IMR-90 (cell line): Measurements from ENCODE around the gene CERKL. TPM values are rescaled to one million over a fixed set of nuclear protein-coding genes. Genes with fewer than 3 reads are reported as not detected.

ENCODE experiments used
- ATAC-seq: fragments of 200-7000 bp; cut with Tn5 transposase; 2 replicates; pipeline ENCODE4 v1.9.1; 2020; ENCODE audit warnings: low read depth, mild to moderate bottlenecking, moderate library complexity
- BruUV-seq: library from RNA; stranded (reverse); fragments of 400-500 nt; replicated peaks from 2 replicates; lab custom pipeline; 2021; lab: Mats Ljungman, UMichigan
- CTCF ChIA-PET: fragments of 300-600 bp; formaldehyde crosslinking; extraction: SDS; loops from one replicate; lab custom pipeline; 2021; ENCODE audit warnings: antibody characterized with exemption; lab: Yijun Ruan, JAX
- POLR2A ChIA-PET: fragments of 300-600 bp; sonication (Branson Sonifier 250); formaldehyde crosslinking; loops from one replicate; lab custom pipeline; 2022; ENCODE audit warnings: antibody characterized with exemption; ENCODE audit not compliant: unreplicated experiment; lab: Charles Lee
- DNase-seq: peaks from one replicate; pipeline ENCODE4 v3.0.0; 2013
- H2AFZ ChIP-seq: replicated peaks from 2 replicates; pipeline ENCODE3; 2013; ENCODE audit warnings: low read length, mild to moderate bottlenecking; ENCODE audit not compliant: poor library complexity
- H2AK5ac ChIP-seq: 2 replicates; pipeline ENCODE4 v1.6.1; 2013; ENCODE audit warnings: low read depth, low read length, inconsistent platforms
- H2AK9ac ChIP-seq: replicated peaks from 2 replicates; pipeline ENCODE3; 2013; ENCODE audit warnings: mild to moderate bottlenecking, low read depth, low read length, moderate library complexity; ENCODE audit not compliant: poor library complexity
- H2BK120ac ChIP-seq: 2 replicates; pipeline ENCODE4 v1.6.1; 2013; ENCODE audit warnings: low read depth, low read length, inconsistent platforms
- H2BK15ac ChIP-seq: 3 replicates; pipeline ENCODE4 v1.6.1; 2013; ENCODE audit warnings: low read depth, low read length, inconsistent platforms
- H2BK20ac ChIP-seq: 2 replicates; pipeline ENCODE4 v1.6.1; 2013; ENCODE audit warnings: low read depth, mild to moderate bottlenecking, inconsistent platforms, low read length, moderate library complexity
- H2BK5ac ChIP-seq: 2 replicates; pipeline ENCODE4 v1.6.1; 2013; ENCODE audit warnings: mild to moderate bottlenecking, low read depth, low read length, inconsistent platforms; ENCODE audit not compliant: poor library complexity, severe bottlenecking
- H3K14ac ChIP-seq: replicated peaks from 2 replicates; pipeline ENCODE4 v1.6.1; 2013; ENCODE audit warnings: low read depth, low read length, inconsistent platforms
- H3K18ac ChIP-seq: 2 replicates; pipeline ENCODE4 v1.6.1; 2013; ENCODE audit warnings: low read depth, low read length, control low read depth
- H3K23ac ChIP-seq: 2 replicates; pipeline ENCODE4 v1.6.1; 2013; ENCODE audit warnings: low read depth, low read length, inconsistent platforms
- H3K27ac ChIP-seq: 2 replicates; pipeline ENCODE4 v1.5.1; 2013; ENCODE audit warnings: mild to moderate bottlenecking, control low read depth, low read length; ENCODE audit not compliant: insufficient read depth
- H3K27me3 ChIP-seq: 2 replicates; pipeline ENCODE4 v1.6.1; 2013; ENCODE audit warnings: low read length; ENCODE audit not compliant: control insufficient read depth, insufficient read depth
- H3K36me3 ChIP-seq: 2 replicates; pipeline ENCODE4 v1.6.1; 2013; ENCODE audit warnings: low read length, mixed read lengths; ENCODE audit not compliant: control insufficient read depth, insufficient read depth
- H3K4ac ChIP-seq: 2 replicates; pipeline ENCODE4 v1.6.1; 2013; ENCODE audit warnings: low read depth, low read length, inconsistent platforms
- H3K4me1 ChIP-seq: 2 replicates; pipeline ENCODE4 v1.6.1; 2013; ENCODE audit warnings: low read length, mixed read lengths; ENCODE audit not compliant: control insufficient read depth, insufficient read depth
- H3K4me2 ChIP-seq: 2 replicates; pipeline ENCODE4 v1.6.1; 2013; ENCODE audit warnings: low read depth, mild to moderate bottlenecking, control low read depth, low read length, moderate library complexity
- H3K4me3 ChIP-seq: 2 replicates; pipeline ENCODE4 v1.5.1; 2013; ENCODE audit warnings: low read depth, mild to moderate bottlenecking, control low read depth, low read length, moderate library complexity; ENCODE audit not compliant: insufficient read depth
- H3K56ac ChIP-seq: 2 replicates; pipeline ENCODE4 v1.6.1; 2013; ENCODE audit warnings: low read length, inconsistent platforms; ENCODE audit not compliant: insufficient read depth; ENCODE audit errors: extremely low read depth
- H3K79me1 ChIP-seq, 2 experiments: 2 replicates each; pipeline ENCODE4 v1.6.1; 2013; ENCODE audit warnings: low read length in 2 of 2, inconsistent platforms in 1 of 2, low read depth in 1 of 2
- H3K9ac ChIP-seq: 2 replicates; pipeline ENCODE4 v1.6.1; 2013; ENCODE audit warnings: low read depth, low read length, control low read depth
- H3K9me1 ChIP-seq: 2 replicates; pipeline ENCODE4 v1.6.1; 2013; ENCODE audit warnings: low read length, inconsistent platforms; ENCODE audit not compliant: insufficient read depth
- H3K9me3 ChIP-seq: 2 replicates; pipeline ENCODE4 v1.6.1; 2013; ENCODE audit warnings: low read length; ENCODE audit not compliant: control insufficient read depth, insufficient read depth
- H4K20me1 ChIP-seq: 2 replicates; pipeline ENCODE4 v1.6.1; 2013; ENCODE audit warnings: low read length, inconsistent platforms; ENCODE audit not compliant: insufficient read depth
- H4K5ac ChIP-seq: 2 replicates; pipeline ENCODE4 v1.6.1; 2013; ENCODE audit warnings: mild to moderate bottlenecking, low read depth, low read length, control low read depth
- H4K8ac ChIP-seq, 2 experiments: 2 replicates each; pipeline ENCODE4 v1.6.1; 2013; ENCODE audit warnings: low read depth in 2 of 2, low read length in 2 of 2, control low read depth in 1 of 2, inconsistent platforms in 1 of 2
- H4K91ac ChIP-seq: 2 replicates; pipeline ENCODE4 v1.6.1; 2013; ENCODE audit warnings: low read depth, low read length, inconsistent platforms; ENCODE audit not compliant: insufficient read depth
- BHLHE40 ChIP-seq: fragments of 150-350 bp; IDR thresholded peaks from 2 replicates; pipeline ENCODE4 v1.6.1; 2016; ENCODE audit warnings: mild to moderate bottlenecking, low read depth, low read length
- CHD1 ChIP-seq: IDR thresholded peaks from 2 replicates; pipeline ENCODE4 v1.6.1; 2012; ENCODE audit warnings: low read depth, low read length, improper control_type of control experiment
- FOS ChIP-seq: fragments of 150-350 bp; IDR thresholded peaks from 2 replicates; pipeline ENCODE4 v1.6.1; 2016; ENCODE audit warnings: low read depth, low read length
- MAFK ChIP-seq: IDR thresholded peaks from 2 replicates; pipeline ENCODE4 v1.6.1; 2012; ENCODE audit warnings: low read depth, low read length, improper control_type of control experiment
- MAZ ChIP-seq: IDR thresholded peaks from 2 replicates; pipeline ENCODE4 v1.6.1; 2012; ENCODE audit warnings: low read depth, mild to moderate bottlenecking, low read length, improper control_type of control experiment, moderate library complexity, borderline replicate concordance
- MXI1 ChIP-seq: IDR thresholded peaks from 2 replicates; pipeline ENCODE4 v1.6.1; 2012; ENCODE audit warnings: low read depth, mild to moderate bottlenecking, low read length, moderate library complexity, borderline replicate concordance
- NFE2L2 ChIP-seq: fragments of 150-350 bp; IDR thresholded peaks from 2 replicates; pipeline ENCODE4 v1.6.1; 2016; ENCODE audit warnings: low read depth, mild to moderate bottlenecking, low read length
- POLR2A ChIP-seq: IDR thresholded peaks from 2 replicates; pipeline ENCODE4 v1.6.1; 2012; ENCODE audit warnings: mild to moderate bottlenecking, low read depth, low read length
- RAD21 ChIP-seq: IDR thresholded peaks from 2 replicates; pipeline ENCODE4 v1.6.1; 2012; ENCODE audit warnings: low read length, improper control_type of control experiment
- RCOR1 ChIP-seq: IDR thresholded peaks from 2 replicates; pipeline ENCODE4 v1.6.1; 2012; ENCODE audit warnings: mild to moderate bottlenecking, low read length, improper control_type of control experiment; ENCODE audit not compliant: insufficient replicate concordance
- RFX5 ChIP-seq: IDR thresholded peaks from 2 replicates; pipeline ENCODE4 v1.8.0; 2012; ENCODE audit warnings: low read depth, mild to moderate bottlenecking, low read length, moderate library complexity
- SMC3 ChIP-seq: fragments of 150-350 bp; IDR thresholded peaks from 2 replicates; pipeline ENCODE4 v1.6.1; 2016; ENCODE audit warnings: low read depth, mild to moderate bottlenecking, antibody characterized with exemption, low read length, moderate library complexity
- WGBS, 2 experiments: methylation state at CpG; one replicate each; pipeline versions ENCODE4 v1.1.5 to v1.1.7; 2013; ENCODE audit warnings: missing lambda C conversion rate in 2 of 2; ENCODE audit not compliant: insufficient read length in 1 of 2; ENCODE audit errors: extremely low coverage in 2 of 2; 5-methylcytosine and 5-hydroxymethylcytosine counted together
- dilution Hi-C: fragments of 300-500 bp; cut with HindIII; formaldehyde crosslinking; loops from one replicate; pipeline ENCODE4 v1.14.3; 2018; ENCODE audit warnings: low sequenced_read_pairs; ENCODE audit not compliant: unreplicated experiment
- in situ Hi-C: fragments of 300-500 bp; cut with MboI; formaldehyde crosslinking; loops from 3 replicates; pipeline ENCODE4 v1.14.3; 2019; ENCODE audit warnings: low sequenced_read_pairs, inconsistent platforms, mixed read lengths
- intact Hi-C: fragments of 100-400 bp; cut with micrococcal nuclease; formaldehyde crosslinking; loops from 2 replicates; pipeline ENCODE4 v1.10.0; 2022
- polyA plus RNA-seq, 3 experiments: library from polyadenylated mRNA; depleted of rRNA; stranded (reverse); fragments of >200 nt; gene quantifications; 2 replicates each; pipeline ENCODE4 v1.2.3, GENCODE V29; 2012; ENCODE audit warnings: low replicate concordance in 1 of 3
- total RNA-seq: library from RNA; depleted of rRNA; stranded (reverse); fragments of >200 nt; gene quantifications from 2 replicates; pipeline ENCODE4 v1.2.3, GENCODE V29; 2012
- TF ChIP-seq, protein P1 (sequence below): fragments of 150-350 bp; IDR thresholded peaks from 2 replicates; pipeline ENCODE4 v1.6.1; 2016; ENCODE audit warnings: low read depth, mild to moderate bottlenecking, low read length, moderate library complexity, borderline replicate concordance
- TF ChIP-seq, protein P2 (sequence below): conservative IDR thresholded peaks from 2 replicates; pipeline ENCODE4 v1.5.1; 2012; ENCODE audit warnings: mild to moderate bottlenecking, low read depth, low read length, improper control_type of control experiment

CERKL gene
- total and polyA plus RNA-seq, 2 of the 4 experiments (the other 2 are of a cell fraction): under 0.01 TPM; not detected in 1

DNA sequence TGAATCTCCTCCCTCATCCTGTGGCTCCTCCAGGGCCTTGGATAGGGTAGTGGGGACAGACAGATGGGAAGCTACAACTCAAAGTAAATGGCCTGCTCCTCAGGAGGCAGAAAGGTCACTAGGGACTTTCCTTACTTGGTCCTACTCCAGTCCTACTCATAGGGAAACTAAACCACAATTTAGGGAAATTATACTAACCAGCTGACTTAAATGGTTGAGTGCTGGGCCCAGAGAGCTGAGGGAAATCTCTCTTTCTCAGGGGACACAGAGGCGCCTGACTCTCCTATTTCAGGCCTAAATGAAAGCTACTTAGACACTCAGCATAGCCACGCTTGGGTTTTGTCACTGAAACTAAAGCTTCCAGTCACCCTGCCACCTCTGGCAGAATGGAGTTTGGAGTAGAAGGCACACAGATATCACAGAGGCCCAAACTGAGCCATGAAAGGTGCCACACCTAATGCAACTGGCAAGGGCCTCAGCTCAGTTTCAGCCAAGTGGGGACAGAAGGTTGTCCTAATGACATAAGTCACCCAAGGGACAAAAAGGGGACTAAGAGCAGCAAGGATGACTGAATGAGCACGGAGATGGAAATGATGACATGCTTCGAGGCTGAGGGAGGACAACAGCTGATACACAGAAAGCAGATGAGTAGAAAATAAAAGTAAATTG, 24.0 kb downstream of the CERKL start:
- Histone ChIP-seq H4K20me1 (no peaks in the 10 kb centered on the region), H3K14ac (no peak overlapping the region), H3K9ac (no peak overlapping the region), H3K56ac (no peak overlapping the region), H2AK9ac (no peak overlapping the region), H3K23ac (no peak overlapping the region), H3K79me1 (no peaks in the 10 kb centered on the region), H2BK120ac (no peak overlapping the region), H3K4me2 (no peak overlapping the region), H2BK5ac (no peak overlapping the region), H3K27me3 (peaks cover 2% of the 10 kb centered on the region; the same call in 1 of the 2 replicates), H3K4me1 (no peaks in the 10 kb centered on the region), H3K36me3 (no peaks in the 10 kb centered on the region), H2AK5ac (no peak overlapping the region), H3K9me3 (no peaks in the 10 kb centered on the region), H3K27ac (no peak overlapping the region), H3K18ac (no peak overlapping the region), H4K91ac (no peak overlapping the region), H3K9me1 (no peaks in the 10 kb centered on the region; the same call in 1 of the 2 replicates), H2BK20ac (no peak overlapping the region), H3K4ac (no peak overlapping the region), H2BK15ac (no peak overlapping the region), H2AFZ (no peak overlapping the region), H3K4me3 (no peak overlapping the region), H4K8ac (no peak overlapping the region), H4K5ac (no peak overlapping the region)
- ChIA-PET CTCF (no interaction called here), POLR2A (no interaction called here)
- BruUV-seq: no TSS peak
- 49% methylated on average over 2 of the region's 4 CpGs; no CpG with 5 or more reads in 1 of the 2 experiments for WGBS, 2 experiments
- DNase-seq: no peak
- intact Hi-C loops (no loop called here), dilution Hi-C loops (no loop called here), in situ Hi-C loops (no loop called here)
- no peak for TF ChIP-seq RCOR1
- TF ChIP-seq NFE2L2: no peak
- no peak for TF ChIP-seq POLR2A
- no peak for TF ChIP-seq BHLHE40
- TF ChIP-seq, protein P1, sequence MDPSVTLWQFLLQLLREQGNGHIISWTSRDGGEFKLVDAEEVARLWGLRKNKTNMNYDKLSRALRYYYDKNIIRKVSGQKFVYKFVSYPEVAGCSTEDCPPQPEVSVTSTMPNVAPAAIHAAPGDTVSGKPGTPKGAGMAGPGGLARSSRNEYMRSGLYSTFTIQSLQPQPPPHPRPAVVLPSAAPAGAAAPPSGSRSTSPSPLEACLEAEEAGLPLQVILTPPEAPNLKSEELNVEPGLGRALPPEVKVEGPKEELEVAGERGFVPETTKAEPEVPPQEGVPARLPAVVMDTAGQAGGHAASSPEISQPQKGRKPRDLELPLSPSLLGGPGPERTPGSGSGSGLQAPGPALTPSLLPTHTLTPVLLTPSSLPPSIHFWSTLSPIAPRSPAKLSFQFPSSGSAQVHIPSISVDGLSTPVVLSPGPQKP: no peak
- no peak for TF ChIP-seq MAZ
- TF ChIP-seq RFX5: no peak
- TF ChIP-seq RAD21: no peak
- no peak for TF ChIP-seq FOS
- no peak for TF ChIP-seq CHD1
- TF ChIP-seq SMC3: no peak
- no peak for TF ChIP-seq MXI1
- no peak for TF ChIP-seq MAFK
- TF ChIP-seq, protein P2, sequence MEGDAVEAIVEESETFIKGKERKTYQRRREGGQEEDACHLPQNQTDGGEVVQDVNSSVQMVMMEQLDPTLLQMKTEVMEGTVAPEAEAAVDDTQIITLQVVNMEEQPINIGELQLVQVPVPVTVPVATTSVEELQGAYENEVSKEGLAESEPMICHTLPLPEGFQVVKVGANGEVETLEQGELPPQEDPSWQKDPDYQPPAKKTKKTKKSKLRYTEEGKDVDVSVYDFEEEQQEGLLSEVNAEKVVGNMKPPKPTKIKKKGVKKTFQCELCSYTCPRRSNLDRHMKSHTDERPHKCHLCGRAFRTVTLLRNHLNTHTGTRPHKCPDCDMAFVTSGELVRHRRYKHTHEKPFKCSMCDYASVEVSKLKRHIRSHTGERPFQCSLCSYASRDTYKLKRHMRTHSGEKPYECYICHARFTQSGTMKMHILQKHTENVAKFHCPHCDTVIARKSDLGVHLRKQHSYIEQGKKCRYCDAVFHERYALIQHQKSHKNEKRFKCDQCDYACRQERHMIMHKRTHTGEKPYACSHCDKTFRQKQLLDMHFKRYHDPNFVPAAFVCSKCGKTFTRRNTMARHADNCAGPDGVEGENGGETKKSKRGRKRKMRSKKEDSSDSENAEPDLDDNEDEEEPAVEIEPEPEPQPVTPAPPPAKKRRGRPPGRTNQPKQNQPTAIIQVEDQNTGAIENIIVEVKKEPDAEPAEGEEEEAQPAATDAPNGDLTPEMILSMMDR: no peak
- no peak for ATAC-seq
